GM12878 (cell line): ENCODE measurements around the gene MSH3. TPM values are rescaled to one million over a fixed set of nuclear protein-coding genes. Genes with fewer than 3 reads are reported as not detected.

Experiments
- ATAC-seq: fragments of 200-7000 bp; cut with Tn5 transposase; 3 replicates; pipeline ENCODE4 v1.9.1; 2020; ENCODE audit warnings: mild to moderate bottlenecking, moderate library complexity
- BruUV-seq: library from RNA; stranded (reverse); fragments of 400-500 nt; replicated peaks from 2 replicates; lab custom pipeline; 2021; lab: Mats Ljungman, UMichigan
- CTCF ChIA-PET: fragments of 300-600 bp; sonication (Branson Sonifier 250); formaldehyde crosslinking; extraction: SDS; loops from one replicate; lab custom pipeline; 2021; ENCODE audit warnings: inconsistent platforms; lab: Yijun Ruan, JAX
- POLR2A ChIA-PET: fragments of 350-600 bp; formaldehyde crosslinking; extraction: SDS; loops from one replicate; lab custom pipeline; 2021; ENCODE audit warnings: inconsistent platforms; lab: Charles Lee
- RAD21 ChIA-PET: fragments of 300-600 bp; sonication (Branson Sonifier 250); formaldehyde crosslinking; loops from one replicate; lab custom pipeline; 2023; ENCODE audit warnings: antibody characterized with exemption; ENCODE audit not compliant: unreplicated experiment; lab: Charles Lee
- SMC1A ChIA-PET: fragments of 300-600 bp; sonication (Branson Sonifier 250); formaldehyde crosslinking; loops from one replicate; lab custom pipeline; 2023; ENCODE audit not compliant: unreplicated experiment, uncharacterized antibody; lab: Charles Lee
- DNase-seq: peaks from one replicate; pipeline ENCODE4 v3.0.0-alpha.2; 2011; ENCODE audit warnings: low read depth, low spot score
- FAIRE-seq: peaks from 3 replicates; lab custom pipeline; 2011; peaks lifted over from hg19 to GRCh38; lab: Jason Lieb, UNC
- H2AFZ ChIP-seq: 2 replicates; pipeline ENCODE4 v1.6.0; 2011; ENCODE audit warnings: low read depth, low read length, control low read depth; ENCODE audit not compliant: control insufficient read depth
- H3K27ac ChIP-seq: 2 replicates; pipeline ENCODE4 v1.5.1; 2011; ENCODE audit warnings: control low read depth; ENCODE audit not compliant: control insufficient read depth, insufficient read depth
- H3K27me3 ChIP-seq, 2 experiments: replicated peaks in 1 of 2; 2 replicates each; pipeline versions ENCODE4 v1.6.0 to v1.6.1; 2011; ENCODE audit warnings: low read length in 1 of 2; ENCODE audit not compliant: control insufficient read depth in 2 of 2, insufficient read depth in 2 of 2
- H3K36me3 ChIP-seq, 2 experiments: 2 replicates each; pipeline ENCODE4 v1.5.1; 2011; ENCODE audit warnings: low read length in 1 of 2; ENCODE audit not compliant: control insufficient read depth in 2 of 2, insufficient read depth in 2 of 2
- H3K4me1 ChIP-seq: 2 replicates; pipeline ENCODE4 v1.6.1; 2011; ENCODE audit warnings: mild to moderate bottlenecking, low read length, moderate library complexity, mixed read lengths; ENCODE audit not compliant: control insufficient read depth, insufficient read depth
- H3K4me2 ChIP-seq: 2 replicates; pipeline ENCODE4 v1.6.0; 2011; ENCODE audit warnings: control low read depth; ENCODE audit not compliant: control insufficient read depth, insufficient read depth
- H3K4me3 ChIP-seq: fragments of 200-600 bp; sonication (generic); 2 replicates; pipeline ENCODE4 v1.5.1; 2016
- H3K79me2 ChIP-seq: 2 replicates; pipeline ENCODE4 v1.6.0; 2011; ENCODE audit warnings: low read length; ENCODE audit not compliant: control insufficient read depth, insufficient read depth
- H3K9ac ChIP-seq: 2 replicates; pipeline ENCODE4 v1.8.0; 2011; ENCODE audit warnings: low read length, control low read depth, mixed read lengths; ENCODE audit not compliant: control insufficient read depth, insufficient read depth
- H3K9me3 ChIP-seq: replicated peaks from 3 replicates; pipeline ENCODE4 v1.5.1; 2011; ENCODE audit warnings: mild to moderate bottlenecking, low read length; ENCODE audit not compliant: control insufficient read depth, insufficient read depth
- H4K20me1 ChIP-seq: 2 replicates; pipeline ENCODE4 v1.6.0; 2011; ENCODE audit not compliant: control insufficient read depth, insufficient read depth
- ASH2L ChIP-seq: fragments of 300-600, 200-600 bp; sonication (generic); IDR thresholded peaks from 2 replicates; pipeline ENCODE4 v1.6.1; 2017; ENCODE audit warnings: low read depth, mild to moderate bottlenecking, borderline replicate concordance
- BMI1 ChIP-seq: fragments of 450-650 bp; IDR thresholded peaks from 2 replicates; pipeline ENCODE4 v1.6.1; 2016; ENCODE audit warnings: mild to moderate bottlenecking, moderate library complexity, borderline replicate concordance
- CBX3 ChIP-seq: fragments of 200-600 bp; sonication (generic); IDR thresholded peaks from 2 replicates; pipeline ENCODE4 v1.6.1; 2016; ENCODE audit warnings: low read depth, borderline replicate concordance
- CEBPB ChIP-seq, 2 experiments: fragments of 150-350 bp in 1 of 2; IDR thresholded peaks; 2 replicates each; pipeline ENCODE4 v1.6.1; 2012 to 2014; ENCODE audit warnings: low read depth in 2 of 2, low read length in 2 of 2, borderline replicate concordance in 1 of 2, inconsistent platforms in 1 of 2
- EP300 ChIP-seq, 2 experiments: fragments of 150-350 bp in 1 of 2; IDR thresholded peaks; 2 replicates each; pipeline ENCODE4 v1.6.1; 2011 to 2012; ENCODE audit warnings: low read depth in 2 of 2, low read length in 2 of 2, borderline replicate concordance in 1 of 2, improper control_type of control experiment in 1 of 2, inconsistent platforms in 1 of 2; ENCODE audit not compliant: control insufficient read depth in 1 of 2
- EZH2 ChIP-seq: IDR thresholded peaks from 2 replicates; pipeline ENCODE4 v1.6.1; 2012; ENCODE audit warnings: low read depth, mild to moderate bottlenecking, control low read depth, inconsistent platforms, low read length, borderline replicate concordance; ENCODE audit not compliant: control insufficient read depth
- HDGF ChIP-seq: fragments of 450-650 bp; IDR thresholded peaks from 2 replicates; pipeline ENCODE4 v1.6.1; 2016; ENCODE audit warnings: antibody characterized with exemption
- POLR2AphosphoS5 ChIP-seq: IDR thresholded peaks from 2 replicates; pipeline ENCODE4 v1.6.1; 2011; ENCODE audit warnings: mild to moderate bottlenecking, low read length, inconsistent platforms
- RB1 ChIP-seq: fragments of 450-650 bp; formaldehyde crosslinking; IDR thresholded peaks from 2 replicates; pipeline ENCODE4 v1.6.1; 2017; ENCODE audit warnings: mild to moderate bottlenecking, borderline replicate concordance
- RCOR1 ChIP-seq: conservative IDR thresholded peaks from 2 replicates; pipeline ENCODE4 v1.6.1; 2012; ENCODE audit warnings: low read depth, low read length, improper control_type of control experiment
- SMAD5 ChIP-seq: IDR thresholded peaks from 2 replicates; pipeline ENCODE4 v1.6.1; 2016; ENCODE audit warnings: antibody characterized with exemption, low read depth
- SMC3 ChIP-seq: IDR thresholded peaks from 2 replicates; pipeline ENCODE4 v1.6.1; 2011; ENCODE audit warnings: low read length, improper control_type of control experiment, borderline replicate concordance
- WGBS: methylation state at CpG from one replicate; pipeline ENCODE4 v1.1.6; 2016; ENCODE audit warnings: low lambda C conversion rate; ENCODE audit not compliant: insufficient replicate concordance, insufficient coverage; ENCODE audit errors: missing lambda C conversion rate; 5-methylcytosine and 5-hydroxymethylcytosine counted together
- in situ Hi-C: fragments of 300-500 bp; cut with MboI; formaldehyde crosslinking; loops from 9 replicates; pipeline ENCODE4 v1.14.3; 2018; ENCODE audit warnings: mixed read lengths
- intact Hi-C: fragments of 100-400 bp; cut with micrococcal nuclease; formaldehyde crosslinking; loops from one replicate; pipeline ENCODE4 v1.14.2; 2022; ENCODE audit not compliant: unreplicated experiment
- polyA plus RNA-seq, 11 experiments: library from polyadenylated mRNA; depleted of rRNA in 4 of 11; unstranded in 6 of 11; stranded (reverse) in 5 of 11; fragments of >200 nt; fragmentation: Nextera tagmentation in 4 of 11; fragmentation: Illumina TruSeq in 1 of 11; extraction: Ambion mirVana in 4 of 11; extraction: Trizol in 1 of 11; gene quantifications; 1 replicate in 1 of 11; 2 replicates in 10 of 11; pipeline versions ENCODE4 v1.2.1 to v1.2.3, GENCODE V29; 2011 to 2016; ENCODE audit warnings: inconsistent platforms in 2 of 11, missing spikeins in 2 of 11, low read depth in 1 of 11
- total RNA-seq, 4 experiments: library from RNA; depleted of rRNA in 3 of 4; stranded (reverse); fragments of >200 nt in 3 of 4; fragmentation: Illumina TruSeq in 1 of 4; extraction: Trizol in 1 of 4; gene quantifications; 2 replicates each; pipeline versions ENCODE4 v1.2.1 to v1.2.3, GENCODE V29; 2013 to 2021
- TF ChIP-seq, protein P1 (sequence below): IDR thresholded peaks from 2 replicates; pipeline ENCODE4 v1.6.1; 2012; ENCODE audit warnings: improper control_type of control experiment, low read depth, low read length; ENCODE audit not compliant: insufficient replicate concordance
- TF ChIP-seq, protein P2 (sequence below): IDR thresholded peaks from 2 replicates; pipeline ENCODE4 v1.6.1; 2012; ENCODE audit warnings: low read depth, low read length, improper control_type of control experiment
- TF ChIP-seq, protein P3 (sequence below): IDR thresholded peaks from 2 replicates; pipeline ENCODE4 v1.6.1; 2011; ENCODE audit warnings: low read depth, low read length, improper control_type of control experiment, borderline replicate concordance

The MSH3 gene
- total and polyA plus RNA-seq, 10 of the 15 experiments (the other 5 are each of a cell fraction or from before 2014, with no cell fraction given) = 4.7 to 17.5 (median 12.2) TPM

DNA sequence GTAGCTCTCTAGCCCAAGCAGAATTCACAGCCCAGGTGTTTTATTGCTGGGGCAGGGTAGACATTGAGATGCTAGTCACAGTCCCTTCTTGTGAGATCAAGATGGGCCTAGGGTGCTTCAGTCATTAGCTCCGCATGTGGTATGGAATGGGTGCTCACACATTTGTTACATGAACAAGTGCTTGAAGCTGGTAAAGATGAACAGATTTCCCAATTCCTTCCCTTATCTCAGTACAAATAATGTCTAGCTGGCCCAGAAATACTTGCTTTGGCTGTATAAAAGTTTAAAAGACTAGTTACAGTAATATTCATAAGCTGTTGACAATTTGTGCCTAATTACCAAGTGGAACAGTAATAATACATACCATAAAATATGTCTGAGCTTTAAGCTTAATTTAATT lies 143.7 kb downstream of the MSH3 start:
- ChIA-PET CTCF (interaction anchor here (0.9 to 1.2 kb wide), 2 partner anchors 11 to 501 kb away, joined by 3 read pairs; no protein-coding TSS in a partner anchor), POLR2A (no interaction called here), RAD21 (no interaction called here), SMC1A (interaction anchor here (1.0 to 1.8 kb wide), 4 partner anchors 10 to 90 kb away, joined by 3 to 4 read pairs (median 4); no protein-coding TSS in a partner anchor)
- intact Hi-C loops (no loop called here), in situ Hi-C loops (no loop called here)
- no peak for DNase-seq
- Histone ChIP-seq H3K4me3 (no peak overlapping the region), H3K36me3 (peaks cover 0 to 1% of the 10 kb centered on the region in 2 experiments; a peak in 1 of 4 replicates), H3K27me3 (no peaks in the 10 kb centered on the region), H3K9ac (no peak overlapping the region), H3K79me2 (no peaks in the 10 kb centered on the region), H3K9me3 (no peaks in the 10 kb centered on the region), H3K27ac (peak overlapping the region; percentile 8; the same call in 1 of the 2 replicates), H4K20me1 (no peaks in the 10 kb centered on the region), H3K4me1 (peaks cover 7% of the 10 kb centered on the region), H2AFZ (no peak overlapping the region), H3K4me2 (no peak overlapping the region)
- BruUV-seq = no TSS peak
- no peak for ATAC-seq
- 92% methylated on average over 1 of the region's 1 CpG for WGBS
- no peak for FAIRE-seq
- TF ChIP-seq, protein P1, sequence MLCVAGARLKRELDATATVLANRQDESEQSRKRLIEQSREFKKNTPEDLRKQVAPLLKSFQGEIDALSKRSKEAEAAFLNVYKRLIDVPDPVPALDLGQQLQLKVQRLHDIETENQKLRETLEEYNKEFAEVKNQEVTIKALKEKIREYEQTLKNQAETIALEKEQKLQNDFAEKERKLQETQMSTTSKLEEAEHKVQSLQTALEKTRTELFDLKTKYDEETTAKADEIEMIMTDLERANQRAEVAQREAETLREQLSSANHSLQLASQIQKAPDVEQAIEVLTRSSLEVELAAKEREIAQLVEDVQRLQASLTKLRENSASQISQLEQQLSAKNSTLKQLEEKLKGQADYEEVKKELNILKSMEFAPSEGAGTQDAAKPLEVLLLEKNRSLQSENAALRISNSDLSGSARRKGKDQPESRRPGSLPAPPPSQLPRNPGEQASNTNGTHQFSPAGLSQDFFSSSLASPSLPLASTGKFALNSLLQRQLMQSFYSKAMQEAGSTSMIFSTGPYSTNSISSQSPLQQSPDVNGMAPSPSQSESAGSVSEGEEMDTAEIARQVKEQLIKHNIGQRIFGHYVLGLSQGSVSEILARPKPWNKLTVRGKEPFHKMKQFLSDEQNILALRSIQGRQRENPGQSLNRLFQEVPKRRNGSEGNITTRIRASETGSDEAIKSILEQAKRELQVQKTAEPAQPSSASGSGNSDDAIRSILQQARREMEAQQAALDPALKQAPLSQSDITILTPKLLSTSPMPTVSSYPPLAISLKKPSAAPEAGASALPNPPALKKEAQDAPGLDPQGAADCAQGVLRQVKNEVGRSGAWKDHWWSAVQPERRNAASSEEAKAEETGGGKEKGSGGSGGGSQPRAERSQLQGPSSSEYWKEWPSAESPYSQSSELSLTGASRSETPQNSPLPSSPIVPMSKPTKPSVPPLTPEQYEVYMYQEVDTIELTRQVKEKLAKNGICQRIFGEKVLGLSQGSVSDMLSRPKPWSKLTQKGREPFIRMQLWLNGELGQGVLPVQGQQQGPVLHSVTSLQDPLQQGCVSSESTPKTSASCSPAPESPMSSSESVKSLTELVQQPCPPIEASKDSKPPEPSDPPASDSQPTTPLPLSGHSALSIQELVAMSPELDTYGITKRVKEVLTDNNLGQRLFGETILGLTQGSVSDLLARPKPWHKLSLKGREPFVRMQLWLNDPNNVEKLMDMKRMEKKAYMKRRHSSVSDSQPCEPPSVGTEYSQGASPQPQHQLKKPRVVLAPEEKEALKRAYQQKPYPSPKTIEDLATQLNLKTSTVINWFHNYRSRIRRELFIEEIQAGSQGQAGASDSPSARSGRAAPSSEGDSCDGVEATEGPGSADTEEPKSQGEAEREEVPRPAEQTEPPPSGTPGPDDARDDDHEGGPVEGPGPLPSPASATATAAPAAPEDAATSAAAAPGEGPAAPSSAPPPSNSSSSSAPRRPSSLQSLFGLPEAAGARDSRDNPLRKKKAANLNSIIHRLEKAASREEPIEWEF = no peak
- TF ChIP-seq, protein P2, sequence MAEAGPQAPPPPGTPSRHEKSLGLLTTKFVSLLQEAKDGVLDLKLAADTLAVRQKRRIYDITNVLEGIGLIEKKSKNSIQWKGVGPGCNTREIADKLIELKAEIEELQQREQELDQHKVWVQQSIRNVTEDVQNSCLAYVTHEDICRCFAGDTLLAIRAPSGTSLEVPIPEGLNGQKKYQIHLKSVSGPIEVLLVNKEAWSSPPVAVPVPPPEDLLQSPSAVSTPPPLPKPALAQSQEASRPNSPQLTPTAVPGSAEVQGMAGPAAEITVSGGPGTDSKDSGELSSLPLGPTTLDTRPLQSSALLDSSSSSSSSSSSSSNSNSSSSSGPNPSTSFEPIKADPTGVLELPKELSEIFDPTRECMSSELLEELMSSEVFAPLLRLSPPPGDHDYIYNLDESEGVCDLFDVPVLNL = no peak
- TF ChIP-seq EP300 (IDR thresholded peaks at IDR 0.05; ENCODE audit: borderline replicate concordance in 1 of 2, control insufficient read depth in 1 of 2, low read depth in 2 of 2, low read length in 2 of 2) = no peak
- TF ChIP-seq EZH2 = no peak
- TF ChIP-seq SMC3 = no peak
- no peak for TF ChIP-seq RB1
- TF ChIP-seq CBX3 = no peak
- no peak for TF ChIP-seq BMI1
- no peak for TF ChIP-seq HDGF
- TF ChIP-seq POLR2AphosphoS5 = no peak
- TF ChIP-seq, protein P3, sequence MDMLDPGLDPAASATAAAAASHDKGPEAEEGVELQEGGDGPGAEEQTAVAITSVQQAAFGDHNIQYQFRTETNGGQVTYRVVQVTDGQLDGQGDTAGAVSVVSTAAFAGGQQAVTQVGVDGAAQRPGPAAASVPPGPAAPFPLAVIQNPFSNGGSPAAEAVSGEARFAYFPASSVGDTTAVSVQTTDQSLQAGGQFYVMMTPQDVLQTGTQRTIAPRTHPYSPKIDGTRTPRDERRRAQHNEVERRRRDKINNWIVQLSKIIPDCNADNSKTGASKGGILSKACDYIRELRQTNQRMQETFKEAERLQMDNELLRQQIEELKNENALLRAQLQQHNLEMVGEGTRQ = no peak
- no peak for TF ChIP-seq SMAD5
- TF ChIP-seq ASH2L = no peak
- TF ChIP-seq RCOR1 = no peak
- TF ChIP-seq CEBPB (IDR thresholded peaks at IDR 0.05; ENCODE audit: borderline replicate concordance in 1 of 2, low read depth in 2 of 2, low read length in 2 of 2) = no peak
